MM.1S (cell line): ENCODE results near the gene SCUBE3.
A peak's percentile ranks its signal among the peaks of the same experiment; 100 is the strongest.

ENCODE experiments used
- DNase-seq: peaks from one replicate; pipeline ENCODE4 v3.0.0-alpha.2; 2015
- H2AFZ ChIP-seq: fragments of 300-600 bp; sonication (generic); 2 replicates; pipeline ENCODE4 v1.6.0; 2016; ENCODE audit warnings: antibody characterized with exemption, low read length
- H3F3A ChIP-seq: fragments of 300-600 bp; sonication (generic); 2 replicates; pipeline ENCODE4 v1.6.1; 2016; ENCODE audit warnings: mild to moderate bottlenecking, antibody characterized with exemption, low read length, moderate library complexity, mixed read lengths; ENCODE audit not compliant: insufficient read depth
- H3K27ac ChIP-seq: fragments of 300-600 bp; sonication (generic); 2 replicates; pipeline ENCODE4 v1.5.1; 2016; ENCODE audit warnings: mild to moderate bottlenecking, low read length
- H3K27me3 ChIP-seq: fragments of 300-600 bp; sonication (generic); replicated peaks from 2 replicates; pipeline ENCODE4 v1.6.0; 2016; ENCODE audit warnings: low read length; ENCODE audit not compliant: insufficient read depth
- H3K36me3 ChIP-seq: fragments of 300-600 bp; sonication (generic); replicated peaks from 2 replicates; pipeline ENCODE4 v1.6.1; 2016; ENCODE audit warnings: mild to moderate bottlenecking, low read length, mixed read lengths; ENCODE audit not compliant: insufficient read depth
- H3K4me1 ChIP-seq: fragments of 300-600 bp; sonication (generic); 2 replicates; pipeline ENCODE4 v1.6.1; 2016; ENCODE audit warnings: low read length, mixed read lengths
- H3K4me2 ChIP-seq: fragments of 300-600 bp; sonication (generic); 2 replicates; pipeline ENCODE4 v1.6.0; 2016; ENCODE audit warnings: low read depth, low read length
- H3K4me3 ChIP-seq: fragments of 300-600 bp; sonication (generic); 2 replicates; pipeline ENCODE4 v1.5.1; 2016; ENCODE audit warnings: low read length, mixed read lengths
- H3K79me2 ChIP-seq: fragments of 300-600 bp; sonication (generic); 2 replicates; pipeline ENCODE4 v1.6.1; 2016; ENCODE audit warnings: mixed run types, low read length, mixed read lengths
- H3K9ac ChIP-seq: fragments of 300-600 bp; sonication (generic); 2 replicates; pipeline ENCODE4 v1.6.1; 2016; ENCODE audit warnings: low read length, mixed read lengths
- H3K9me2 ChIP-seq: fragments of 300-600 bp; sonication (generic); replicated peaks from 2 replicates; pipeline ENCODE4 v1.6.1; 2016; ENCODE audit warnings: mild to moderate bottlenecking, low read length, mixed read lengths; ENCODE audit not compliant: insufficient read depth
- H3K9me3 ChIP-seq: fragments of 300-600 bp; sonication (generic); replicated peaks from 2 replicates; pipeline ENCODE4 v1.6.1; 2016; ENCODE audit warnings: mild to moderate bottlenecking, low read length, mixed read lengths; ENCODE audit not compliant: insufficient read depth
- H4K20me1 ChIP-seq: fragments of 300-600 bp; sonication (generic); 2 replicates; pipeline ENCODE4 v1.6.1; 2016; ENCODE audit warnings: mild to moderate bottlenecking, low read length, moderate library complexity, mixed read lengths; ENCODE audit not compliant: insufficient read depth
- CTCF ChIP-seq: fragments of 300-600 bp; sonication (generic); IDR thresholded peaks from 2 replicates; pipeline ENCODE4 v1.5.1; 2016; ENCODE audit warnings: antibody characterized with exemption, low read length, mixed read lengths
- EZH2 ChIP-seq: fragments of 300-600 bp; sonication (generic); optimal IDR thresholded peaks from 2 replicates; pipeline ENCODE3; 2017; ENCODE audit warnings: low read depth, mild to moderate bottlenecking, antibody characterized with exemption, low read length, mixed read lengths
- EZH2phosphoT487 ChIP-seq: fragments of 300-600 bp; sonication (generic); IDR thresholded peaks from 2 replicates; pipeline ENCODE4 v1.6.1; 2018; ENCODE audit warnings: antibody characterized with exemption, low read length

SCUBE3 gene

GRCh38 chr6:35240838-35241801, 27.4 kb downstream of the SCUBE3 start:
- peak; percentile 61 for DNase-seq
- Histone ChIP-seq H3K79me2 (no peaks in the 10 kb centered on the region), H3K27me3 (no peaks in the 10 kb centered on the region), H4K20me1 (no peaks in the 10 kb centered on the region), H3K9me3 (no peaks in the 10 kb centered on the region), H3F3A (no peaks in the 10 kb centered on the region), H3K9me2 (no peaks in the 10 kb centered on the region), H3K4me2 (no peak overlapping the region), H3K27ac (no peak overlapping the region), H3K9ac (no peak overlapping the region), H3K36me3 (no peaks in the 10 kb centered on the region), H3K4me3 (no peak overlapping the region), H3K4me1 (no peaks in the 10 kb centered on the region), H2AFZ (no peak overlapping the region)
- TF ChIP-seq EZH2phosphoT487 (no peak), CTCF (peak; percentile 98)

- no peak for DNase-seq
- Histone ChIP-seq H4K20me1 (no peaks in the 10 kb centered on the region), H3K79me2 (0 out of 2 replicates have a peak, but pooled peaks cover under 1% of the 10 kb centered on the region), H3K27me3 (no peaks in the 10 kb centered on the region), H3K27ac (no peak overlapping the region), H2AFZ (no peak overlapping the region), H3K4me3 (no peak overlapping the region), H3F3A (peaks cover 2% of the 10 kb centered on the region), H3K36me3 (no peaks in the 10 kb centered on the region), H3K4me1 (peaks cover 4% of the 10 kb centered on the region), H3K9ac (no peak overlapping the region), H3K4me2 (no peak overlapping the region), H3K9me2 (no peaks in the 10 kb centered on the region), H3K9me3 (no peaks in the 10 kb centered on the region)
- no peak for TF ChIP-seq CTCF
- TF ChIP-seq EZH2: no peak
- no peak for TF ChIP-seq EZH2phosphoT487
Measured at GRCh38 chr6:35242486-35242885, 28.7 kb downstream of the SCUBE3 start.

- 0 out of 2 replicates have a peak, but pooled peaks cover 3% of the 10 kb centered on the region for H3K79me2 ChIP-seq
- no peaks in the 10 kb centered on the region for H3K27me3 ChIP-seq
- no peak overlapping the region for H3K27ac ChIP-seq
- peaks cover 7% of the 10 kb centered on the region for H3F3A ChIP-seq
- no peak overlapping the region for H3K4me2 ChIP-seq
- H3K9ac ChIP-seq: no peak overlapping the region
- H3K4me1 ChIP-seq: peaks cover 8% of the 10 kb centered on the region
- DNase-seq: no peak
- no peaks in the 10 kb centered on the region for H3K9me3 ChIP-seq
- no peak overlapping the region for H2AFZ ChIP-seq
- no peaks in the 10 kb centered on the region for H4K20me1 ChIP-seq
- no peaks in the 10 kb centered on the region for H3K36me3 ChIP-seq
- H3K9me2 ChIP-seq: no peaks in the 10 kb centered on the region
- H3K4me3 ChIP-seq: no peak overlapping the region
- TF ChIP-seq EZH2: no peak
- TF ChIP-seq EZH2phosphoT487: no peak
- TF ChIP-seq CTCF: no peak
Measured at GRCh38 chr6:35242906-35243305, 29.1 kb downstream of the SCUBE3 start.
